DOHH2 (cell line): ENCODE results near the gene XPC.

ENCODE experiments used
- EZH2phosphoT487 ChIP-seq: fragments of 200-600 bp; sonication (generic); IDR thresholded peaks from 2 replicates; pipeline ENCODE4 v1.6.1; 2017; ENCODE audit warnings: borderline replicate concordance, mild to moderate bottlenecking, antibody characterized with exemption, low read length, moderate library complexity, mixed read lengths
- TF ChIP-seq, protein P1 (sequence below): fragments of 200-600 bp; sonication (generic); IDR thresholded peaks from one replicate; pipeline ENCODE4 v1.5.1; 2014; ENCODE audit warnings: antibody characterized with exemption, mild to moderate bottlenecking, low read depth, low read length; ENCODE audit not compliant: poor library complexity, severe bottlenecking

DNA sequence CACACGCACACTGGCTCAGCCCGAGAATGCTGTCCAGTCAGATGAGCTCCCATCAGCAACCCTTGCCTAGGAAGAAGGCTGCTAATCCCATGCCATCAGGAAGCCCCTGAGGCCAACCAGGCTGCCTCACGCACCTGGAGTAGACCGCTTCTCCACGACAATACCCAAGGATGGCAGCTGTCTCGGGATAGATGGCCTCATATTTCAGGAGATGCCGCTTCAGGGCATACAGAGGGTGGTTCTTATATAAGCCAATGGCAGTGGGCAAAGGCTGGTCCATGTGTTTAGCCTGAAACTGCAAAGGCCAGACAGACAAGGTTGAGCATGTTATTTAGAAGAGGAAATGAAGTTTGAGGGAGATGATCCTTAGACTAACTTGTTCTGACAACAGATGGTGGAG lies 22.2 kb downstream of the XPC start:
- TF ChIP-seq, protein P1, sequence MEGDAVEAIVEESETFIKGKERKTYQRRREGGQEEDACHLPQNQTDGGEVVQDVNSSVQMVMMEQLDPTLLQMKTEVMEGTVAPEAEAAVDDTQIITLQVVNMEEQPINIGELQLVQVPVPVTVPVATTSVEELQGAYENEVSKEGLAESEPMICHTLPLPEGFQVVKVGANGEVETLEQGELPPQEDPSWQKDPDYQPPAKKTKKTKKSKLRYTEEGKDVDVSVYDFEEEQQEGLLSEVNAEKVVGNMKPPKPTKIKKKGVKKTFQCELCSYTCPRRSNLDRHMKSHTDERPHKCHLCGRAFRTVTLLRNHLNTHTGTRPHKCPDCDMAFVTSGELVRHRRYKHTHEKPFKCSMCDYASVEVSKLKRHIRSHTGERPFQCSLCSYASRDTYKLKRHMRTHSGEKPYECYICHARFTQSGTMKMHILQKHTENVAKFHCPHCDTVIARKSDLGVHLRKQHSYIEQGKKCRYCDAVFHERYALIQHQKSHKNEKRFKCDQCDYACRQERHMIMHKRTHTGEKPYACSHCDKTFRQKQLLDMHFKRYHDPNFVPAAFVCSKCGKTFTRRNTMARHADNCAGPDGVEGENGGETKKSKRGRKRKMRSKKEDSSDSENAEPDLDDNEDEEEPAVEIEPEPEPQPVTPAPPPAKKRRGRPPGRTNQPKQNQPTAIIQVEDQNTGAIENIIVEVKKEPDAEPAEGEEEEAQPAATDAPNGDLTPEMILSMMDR: no peak
- TF ChIP-seq EZH2phosphoT487: no peak
